Parathyroid adenoma (tissue), 2 donors: ENCODE results near the gene ADGRG3.

Experiments
- H2AFZ ChIP-seq: fragments of 300-600 bp; sonication (generic); one replicate; pipeline ENCODE4 v1.7.0; 2017; ENCODE audit warnings: antibody characterized with exemption, mild to moderate bottlenecking
- H3K27ac ChIP-seq: fragments of 300-600 bp; sonication (generic); one replicate; pipeline ENCODE4 v1.7.0; 2017
- H3K27me3 ChIP-seq: fragments of 300-600 bp; sonication (generic); one replicate; pipeline ENCODE4 v1.7.0; 2017; ENCODE audit warnings: low read length; ENCODE audit not compliant: control insufficient read depth, insufficient read depth
- H3K36me3 ChIP-seq: fragments of 300-600 bp; sonication (generic); one replicate; pipeline ENCODE4 v1.7.0; 2017; ENCODE audit warnings: low read length; ENCODE audit not compliant: control insufficient read depth, insufficient read depth
- H3K4me1 ChIP-seq: fragments of 300-600 bp; sonication (generic); one replicate; pipeline ENCODE4 v1.7.0; 2017; ENCODE audit warnings: control low read depth
- H3K4me2 ChIP-seq: fragments of 300-600 bp; sonication (generic); one replicate; pipeline ENCODE4 v1.7.0; 2017; ENCODE audit warnings: low read length
- H3K4me3 ChIP-seq: fragments of 300-600 bp; sonication (generic); one replicate; pipeline ENCODE4 v1.7.0; 2017; ENCODE audit warnings: low read depth, low read length
- H3K79me2 ChIP-seq: fragments of 300-600 bp; sonication (generic); one replicate; pipeline ENCODE4 v1.7.0; 2017; ENCODE audit warnings: control low read depth
- H3K9ac ChIP-seq: fragments of 300-600 bp; sonication (generic); one replicate; pipeline ENCODE4 v1.7.0; 2017; ENCODE audit warnings: mild to moderate bottlenecking
- H3K9me3 ChIP-seq: fragments of 300-600 bp; sonication (generic); one replicate; pipeline ENCODE4 v1.7.0; 2017; ENCODE audit warnings: low read length; ENCODE audit not compliant: control insufficient read depth
- TF ChIP-seq, protein P1 (sequence below): fragments of 300-600 bp; sonication (generic); IDR thresholded peaks from one replicate; pipeline ENCODE4 v1.7.0; 2017; ENCODE audit warnings: antibody characterized with exemption, mild to moderate bottlenecking
- donor health status: primary hyperparathyroidism.

The ADGRG3 gene

DNA sequence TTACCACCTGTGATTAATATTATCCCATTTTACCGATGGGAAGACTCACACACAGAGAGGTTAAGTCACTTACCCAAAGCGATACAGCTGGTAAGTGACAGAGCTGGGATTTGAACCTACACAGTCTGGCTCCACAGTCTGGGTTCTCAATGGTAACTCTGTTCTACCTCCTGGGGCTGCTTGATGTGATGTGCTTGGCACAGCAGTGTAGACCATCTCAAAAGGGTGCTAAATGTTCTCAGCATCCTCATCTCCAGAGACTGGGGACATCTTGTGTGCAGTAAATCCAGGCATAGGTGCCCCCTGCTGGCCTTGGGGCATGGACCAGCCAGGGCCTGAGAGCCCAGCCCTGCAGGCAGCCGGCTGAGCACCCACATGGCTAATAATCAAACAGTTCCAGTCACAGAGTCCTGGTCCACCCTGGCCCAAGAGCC lies 52.1 kb downstream of the ADGRG3 start:
- no peak overlapping the region for H2AFZ ChIP-seq
- H3K4me3 ChIP-seq: no peak overlapping the region
- no peak overlapping the region for H3K4me2 ChIP-seq
- TF ChIP-seq, protein P1, sequence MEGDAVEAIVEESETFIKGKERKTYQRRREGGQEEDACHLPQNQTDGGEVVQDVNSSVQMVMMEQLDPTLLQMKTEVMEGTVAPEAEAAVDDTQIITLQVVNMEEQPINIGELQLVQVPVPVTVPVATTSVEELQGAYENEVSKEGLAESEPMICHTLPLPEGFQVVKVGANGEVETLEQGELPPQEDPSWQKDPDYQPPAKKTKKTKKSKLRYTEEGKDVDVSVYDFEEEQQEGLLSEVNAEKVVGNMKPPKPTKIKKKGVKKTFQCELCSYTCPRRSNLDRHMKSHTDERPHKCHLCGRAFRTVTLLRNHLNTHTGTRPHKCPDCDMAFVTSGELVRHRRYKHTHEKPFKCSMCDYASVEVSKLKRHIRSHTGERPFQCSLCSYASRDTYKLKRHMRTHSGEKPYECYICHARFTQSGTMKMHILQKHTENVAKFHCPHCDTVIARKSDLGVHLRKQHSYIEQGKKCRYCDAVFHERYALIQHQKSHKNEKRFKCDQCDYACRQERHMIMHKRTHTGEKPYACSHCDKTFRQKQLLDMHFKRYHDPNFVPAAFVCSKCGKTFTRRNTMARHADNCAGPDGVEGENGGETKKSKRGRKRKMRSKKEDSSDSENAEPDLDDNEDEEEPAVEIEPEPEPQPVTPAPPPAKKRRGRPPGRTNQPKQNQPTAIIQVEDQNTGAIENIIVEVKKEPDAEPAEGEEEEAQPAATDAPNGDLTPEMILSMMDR: peak; percentile 74
- no peaks in the 10 kb centered on the region for H3K27me3 ChIP-seq
- H3K9me3 ChIP-seq: no peaks in the 10 kb centered on the region
- H3K79me2 ChIP-seq: no peaks in the 10 kb centered on the region
- H3K36me3 ChIP-seq: no peaks in the 10 kb centered on the region
- H3K27ac ChIP-seq: no peak overlapping the region
- H3K9ac ChIP-seq: no peak overlapping the region
- no peaks in the 10 kb centered on the region for H3K4me1 ChIP-seq

DNA sequence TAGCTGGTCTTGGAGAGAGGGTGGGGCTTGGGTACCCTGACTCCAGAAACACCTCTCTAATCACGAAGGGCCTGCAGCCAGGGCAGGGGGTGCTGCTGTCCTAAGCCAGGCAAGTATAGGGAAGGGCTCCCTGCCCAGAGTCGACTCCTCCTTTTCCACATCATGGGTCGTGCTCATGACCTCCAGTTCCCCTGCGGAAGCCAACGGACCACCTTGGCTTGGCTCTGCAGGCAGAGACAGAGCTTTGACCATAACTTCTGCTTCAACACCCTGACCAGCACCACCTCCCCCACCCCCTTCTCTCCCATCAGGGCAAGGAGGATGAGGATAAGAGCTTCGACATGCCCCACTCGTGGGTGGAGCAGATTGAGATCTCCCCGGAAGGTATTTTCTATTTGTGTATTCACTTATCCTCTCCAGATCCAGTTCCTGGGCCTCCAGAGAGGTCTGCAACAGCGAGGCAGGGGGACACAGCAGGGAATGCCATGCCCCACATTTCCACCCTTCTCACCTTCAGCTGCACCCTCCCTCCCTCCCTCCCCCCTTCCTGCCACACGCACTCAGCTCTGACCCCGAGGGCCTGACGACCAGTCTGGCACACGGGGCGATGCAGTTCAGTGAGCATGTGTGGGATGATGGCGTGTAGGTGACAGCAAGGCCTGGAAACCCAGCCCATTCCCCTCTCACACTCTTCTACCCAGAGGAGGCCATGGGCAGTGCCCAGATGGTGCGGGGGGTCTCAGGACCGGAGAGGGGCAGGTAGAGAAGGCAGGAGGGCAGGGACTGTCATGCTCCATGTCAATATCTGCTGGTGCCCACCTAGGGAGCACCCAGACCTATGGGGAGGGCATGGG lies 53.5 kb downstream of the ADGRG3 start:
- H3K4me2 ChIP-seq: no peak overlapping the region
- H2AFZ ChIP-seq: no peak overlapping the region
- no peaks in the 10 kb centered on the region for H3K9me3 ChIP-seq
- H3K36me3 ChIP-seq: no peaks in the 10 kb centered on the region
- no peak overlapping the region for H3K27ac ChIP-seq
- no peak overlapping the region for H3K9ac ChIP-seq
- H3K27me3 ChIP-seq: no peaks in the 10 kb centered on the region
- H3K79me2 ChIP-seq: no peaks in the 10 kb centered on the region
- TF ChIP-seq, protein P1: no peak
- no peaks in the 10 kb centered on the region for H3K4me1 ChIP-seq
- no peak overlapping the region for H3K4me3 ChIP-seq

DNA sequence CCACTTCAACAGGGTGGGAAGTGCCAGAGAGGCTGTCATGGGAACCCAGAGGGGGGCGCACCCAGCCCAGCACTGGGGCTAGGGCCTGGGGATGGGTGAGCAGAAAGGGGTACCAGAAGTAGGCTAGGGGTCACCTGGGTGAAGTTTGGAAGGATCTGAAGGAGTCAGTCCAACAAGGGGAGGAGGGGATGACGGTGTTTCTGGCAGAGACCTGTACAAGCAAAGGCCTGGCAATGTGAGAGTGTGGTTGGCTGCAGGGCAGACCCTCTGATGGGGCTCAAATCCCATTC lies 54.0 kb downstream of the ADGRG3 start:
- H3K36me3 ChIP-seq: no peaks in the 10 kb centered on the region
- H3K9me3 ChIP-seq: no peaks in the 10 kb centered on the region
- no peaks in the 10 kb centered on the region for H3K79me2 ChIP-seq
- no peak overlapping the region for H3K4me3 ChIP-seq
- H3K9ac ChIP-seq: no peak overlapping the region
- no peaks in the 10 kb centered on the region for H3K27me3 ChIP-seq
- H2AFZ ChIP-seq: no peak overlapping the region
- H3K4me2 ChIP-seq: no peak overlapping the region
- TF ChIP-seq, protein P1: no peak
- H3K27ac ChIP-seq: no peak overlapping the region
- H3K4me1 ChIP-seq: no peaks in the 10 kb centered on the region

DNA sequence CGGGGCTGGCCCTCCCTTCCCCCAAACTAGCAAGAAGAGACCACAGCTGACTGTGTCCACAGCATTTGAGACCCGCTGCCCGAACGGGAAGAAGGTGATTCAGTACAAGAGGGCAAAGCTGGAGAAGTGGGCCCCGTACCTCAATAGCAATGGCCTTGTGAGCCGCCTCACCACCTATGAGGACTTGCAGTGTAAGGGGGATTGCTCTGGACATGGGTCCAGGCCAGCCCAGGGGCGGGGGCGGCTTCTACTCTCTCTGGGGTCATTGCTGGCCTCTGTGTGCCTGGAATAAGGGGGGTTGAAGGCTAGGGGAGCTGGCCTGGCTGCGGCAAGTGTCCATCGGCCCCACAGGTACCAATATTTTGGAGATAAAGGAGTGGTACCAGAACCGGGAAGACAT lies 54.5 kb downstream of the ADGRG3 start:
- Histone ChIP-seq H3K27me3 (no peaks in the 10 kb centered on the region), H3K36me3 (no peaks in the 10 kb centered on the region), H3K4me3 (no peak overlapping the region), H3K9ac (no peak overlapping the region), H3K4me1 (no peaks in the 10 kb centered on the region), H2AFZ (no peak overlapping the region), H3K4me2 (no peak overlapping the region), H3K79me2 (no peaks in the 10 kb centered on the region), H3K9me3 (no peaks in the 10 kb centered on the region), H3K27ac (no peak overlapping the region)
- TF ChIP-seq, protein P1: no peak

DNA sequence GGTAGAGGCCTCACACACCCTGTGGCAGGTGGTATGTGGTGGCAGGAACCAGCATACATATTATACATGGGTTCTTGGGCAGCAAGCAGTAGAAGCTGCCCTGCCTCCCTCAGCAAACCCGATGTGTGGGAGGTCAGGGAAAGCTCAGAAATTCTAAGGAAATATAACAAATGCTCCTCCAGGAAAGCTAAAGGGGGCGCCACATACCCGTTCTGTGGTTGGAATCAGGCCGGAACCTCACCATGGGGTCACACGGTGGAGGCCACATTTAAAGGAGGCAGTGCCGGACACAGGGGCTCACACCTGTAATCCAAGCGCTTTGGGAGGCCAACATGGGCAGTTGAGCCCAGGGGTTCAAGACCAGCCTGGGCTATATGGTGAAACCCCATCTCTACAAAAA lies 55.1 kb downstream of the ADGRG3 start:
- H3K27ac ChIP-seq: no peak overlapping the region
- H3K9ac ChIP-seq: no peak overlapping the region
- no peaks in the 10 kb centered on the region for H3K9me3 ChIP-seq
- H3K79me2 ChIP-seq: no peaks in the 10 kb centered on the region
- no peaks in the 10 kb centered on the region for H3K27me3 ChIP-seq
- H3K36me3 ChIP-seq: no peaks in the 10 kb centered on the region
- TF ChIP-seq, protein P1: no peak
- H2AFZ ChIP-seq: no peak overlapping the region
- no peak overlapping the region for H3K4me2 ChIP-seq
- H3K4me3 ChIP-seq: no peak overlapping the region
- H3K4me1 ChIP-seq: no peaks in the 10 kb centered on the region
